NCI-H345 (cell line): Measurements from ENCODE around the gene MDFIC2.
"Not testable (repeated sequence)": the region's sequence is repeated elsewhere in the genome, so short reads cannot be mapped to it uniquely, and the experiment has no call there.

Experiments used
- DNase-seq: peaks from one replicate; lab custom pipeline; 2025; lab: John Stamatoyannopoulos, UW

Gene MDFIC2

GRCh38 chr3:70312336-70312735 is at the start of gene MDFIC2:
Gene MDFIC2, minus strand, starts transcription at chr3:70312638. Its CDS starts 665 bp downstream, at chr3:70311973.
- no peak for DNase-seq

- no peak for DNase-seq
These were observed 48.7 kb upstream of the MDFIC2 start for GRCh38 chr3:70360979-70361760.

- DNase-seq, result no peak
These were observed 47.3 kb upstream of the MDFIC2 start for GRCh38 chr3:70359711-70360110.

- no peak for DNase-seq
These were observed 46.6 kb upstream of the MDFIC2 start for GRCh38 chr3:70358978-70359580.

GRCh38 chr3:70352215-70352614 is 39.8 kb upstream of the MDFIC2 start:
- no peak for DNase-seq

- DNase-seq, result no peak
These were observed 29.7 kb upstream of the MDFIC2 start for GRCh38 chr3:70342149-70342548.

- not testable (repeated sequence) for DNase-seq
These were observed 24.4 kb upstream of the MDFIC2 start for GRCh38 chr3:70336885-70337284.

GRCh38 chr3:70333080-70333479 is 20.6 kb upstream of the MDFIC2 start:
- DNase-seq, result no peak

GRCh38 chr3:70315021-70315420 is 2.6 kb upstream of the MDFIC2 start:
- no peak for DNase-seq

GRCh38 chr3:70310809-70311208 is 1.6 kb downstream of the MDFIC2 start:
- no peak for DNase-seq

GRCh38 chr3:70309591-70309990 is 2.8 kb downstream of the MDFIC2 start:
- no peak for DNase-seq

- DNase-seq, result no peak
These were observed 3.7 kb downstream of the MDFIC2 start for GRCh38 chr3:70308760-70309159.

- no peak for DNase-seq
These were observed 5.7 kb downstream of the MDFIC2 start for GRCh38 chr3:70306736-70307135.

- DNase-seq, result no peak
These were observed 14.1 kb downstream of the MDFIC2 start for GRCh38 chr3:70298385-70298784.

GRCh38 chr3:70291097-70291482 is 21.3 kb downstream of the MDFIC2 start:
- DNase-seq, result no peak

GRCh38 chr3:70290431-70291096 is 21.9 kb downstream of the MDFIC2 start:
- DNase-seq, result not testable (repeated sequence)

GRCh38 chr3:70281663-70282062 is 30.8 kb downstream of the MDFIC2 start:
- DNase-seq, result no peak

- DNase-seq, result no peak
These were observed 35.1 kb downstream of the MDFIC2 start for GRCh38 chr3:70277304-70277703.

- no peak for DNase-seq
These were observed 35.5 kb downstream of the MDFIC2 start for GRCh38 chr3:70276901-70277300.

- no peak for DNase-seq
These were observed 38.9 kb downstream of the MDFIC2 start for GRCh38 chr3:70273492-70273891.

- DNase-seq, result no peak
These were observed 39.6 kb downstream of the MDFIC2 start for GRCh38 chr3:70272798-70273197.

GRCh38 chr3:70264122-70264780 is 48.2 kb downstream of the MDFIC2 start:
- DNase-seq, result no peak

GRCh38 chr3:70261283-70261682 is 51.2 kb downstream of the MDFIC2 start:
- DNase-seq, result no peak
